ENCODE measurements around the gene GDPD5.

Gene GDPD5

GRCh38 chr11:75492181-75492820 lies 33.4 kb downstream of the GDPD5 start:
- DNase-seq (ENCODE audit: low read depth in 2 of 2): peak; percentile 41 to 42

- DNase-seq (ENCODE audit: low read depth in 2 of 2): no peak
Observed at GRCh38 chr11:75491465-75491864, 34.3 kb downstream of the GDPD5 start.

- DNase-seq (ENCODE audit: low read depth in 2 of 2): no peak
Observed at GRCh38 chr11:75490221-75491181, 35.2 kb downstream of the GDPD5 start.

GRCh38 chr11:75487365-75487764 lies 38.4 kb downstream of the GDPD5 start:
- no peak for DNase-seq (ENCODE audit: low read depth in 2 of 2)

- DNase-seq (ENCODE audit: low read depth in 2 of 2): no peak
Observed at GRCh38 chr11:75485742-75486141, 40.0 kb downstream of the GDPD5 start.

- DNase-seq (ENCODE audit: low read depth in 2 of 2): no peak
Observed at GRCh38 chr11:75482931-75483469, 42.7 kb downstream of the GDPD5 start.

GRCh38 chr11:75481922-75482606 lies 43.7 kb downstream of the GDPD5 start:
- DNase-seq (ENCODE audit: low read depth in 2 of 2): no peak

GRCh38 chr11:75481223-75481921 lies 44.4 kb downstream of the GDPD5 start:
- DNase-seq (ENCODE audit: low read depth in 2 of 2): no peak

- no peak for DNase-seq (ENCODE audit: low read depth in 2 of 2)
Observed at GRCh38 chr11:75480185-75481175, 45.3 kb downstream of the GDPD5 start.

GRCh38 chr11:75479597-75480145 lies 46.1 kb downstream of the GDPD5 start:
- no peak for DNase-seq (ENCODE audit: low read depth in 2 of 2)

GRCh38 chr11:75478783-75479596 lies 46.8 kb downstream of the GDPD5 start:
- no peak for DNase-seq (ENCODE audit: low read depth in 2 of 2)

- DNase-seq (ENCODE audit: low read depth in 2 of 2): no peak
Observed at GRCh38 chr11:75477614-75477935, 48.2 kb downstream of the GDPD5 start.

- DNase-seq (ENCODE audit: low read depth in 2 of 2): no peak
Observed at GRCh38 chr11:75476739-75477613, 48.8 kb downstream of the GDPD5 start.

GRCh38 chr11:75475767-75476650 lies 49.7 kb downstream of the GDPD5 start:
- peak; percentile 16 to 25 for DNase-seq (ENCODE audit: low read depth in 2 of 2)

GRCh38 chr11:75474878-75475766 lies 50.6 kb downstream of the GDPD5 start:
- DNase-seq (ENCODE audit: low read depth in 2 of 2): peak; percentile 43 to 57

GRCh38 chr11:75474240-75474639 lies 51.5 kb downstream of the GDPD5 start:
- DNase-seq (ENCODE audit: low read depth in 2 of 2): no peak
